Measurements from ENCODE around the gene FAM81B. TPM values are rescaled to one million over a fixed set of nuclear protein-coding genes. Genes with fewer than 3 reads are reported as not detected.

Gene FAM81B
- polyA plus RNA-seq, 3 donors: not detected

DNA sequence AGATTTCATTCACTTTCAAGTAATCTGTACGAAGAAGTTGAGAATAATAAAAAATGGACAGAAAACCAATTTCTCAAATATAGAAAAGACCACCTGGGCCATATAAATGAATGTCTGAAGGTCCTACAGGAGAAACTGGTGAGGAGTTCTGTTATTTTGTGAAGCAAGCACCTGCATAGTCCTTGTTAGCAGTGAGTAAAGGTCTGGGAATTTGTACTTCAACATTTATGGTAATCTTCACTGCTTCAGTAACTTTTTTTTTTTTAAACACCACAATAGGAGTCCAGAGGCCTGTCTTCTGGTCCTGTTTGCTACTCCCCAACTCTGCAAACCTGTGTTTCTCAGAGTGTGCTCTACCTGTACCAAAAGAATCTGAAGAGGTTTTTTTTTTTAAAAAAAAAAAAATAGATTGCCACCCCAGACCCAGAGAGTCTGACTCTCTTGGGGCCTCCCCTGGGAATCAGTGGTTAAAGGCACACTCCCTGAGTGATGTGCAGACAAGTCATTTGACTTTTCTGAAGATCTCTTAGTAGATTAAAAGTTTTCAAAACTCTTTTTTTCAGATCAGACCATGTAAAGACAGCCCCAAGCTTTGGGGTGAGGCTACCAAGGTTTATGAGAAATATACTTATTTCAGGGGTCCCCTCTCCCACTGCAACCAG lies 55.5 kb downstream of the FAM81B start:
- H3K9me3 Mint-ChIP-seq: peaks cover 0 to 2% (median 0%) of the 10 kb centered on the region in 7 donors
- intact Hi-C loops (cut with micrococcal nuclease): no loop called here
- no peaks in the 10 kb centered on the region for H3K36me3 Mint-ChIP-seq
- no peak for DNase-seq
- H3K4me3 Mint-ChIP-seq: no peak overlapping the region
- H3K4me1 ChIP-seq (ENCODE audit: control insufficient read depth in 1 of 2, insufficient read depth in 2 of 2, low read length in 2 of 2): no peaks in the 10 kb centered on the region
- H3K36me3 ChIP-seq (replicated peaks in 1 of 2; ENCODE audit: control insufficient read depth in 1 of 2, insufficient read depth in 2 of 2, low read length in 2 of 2): no peaks in the 10 kb centered on the region
- TF ChIP-seq, protein P1, sequence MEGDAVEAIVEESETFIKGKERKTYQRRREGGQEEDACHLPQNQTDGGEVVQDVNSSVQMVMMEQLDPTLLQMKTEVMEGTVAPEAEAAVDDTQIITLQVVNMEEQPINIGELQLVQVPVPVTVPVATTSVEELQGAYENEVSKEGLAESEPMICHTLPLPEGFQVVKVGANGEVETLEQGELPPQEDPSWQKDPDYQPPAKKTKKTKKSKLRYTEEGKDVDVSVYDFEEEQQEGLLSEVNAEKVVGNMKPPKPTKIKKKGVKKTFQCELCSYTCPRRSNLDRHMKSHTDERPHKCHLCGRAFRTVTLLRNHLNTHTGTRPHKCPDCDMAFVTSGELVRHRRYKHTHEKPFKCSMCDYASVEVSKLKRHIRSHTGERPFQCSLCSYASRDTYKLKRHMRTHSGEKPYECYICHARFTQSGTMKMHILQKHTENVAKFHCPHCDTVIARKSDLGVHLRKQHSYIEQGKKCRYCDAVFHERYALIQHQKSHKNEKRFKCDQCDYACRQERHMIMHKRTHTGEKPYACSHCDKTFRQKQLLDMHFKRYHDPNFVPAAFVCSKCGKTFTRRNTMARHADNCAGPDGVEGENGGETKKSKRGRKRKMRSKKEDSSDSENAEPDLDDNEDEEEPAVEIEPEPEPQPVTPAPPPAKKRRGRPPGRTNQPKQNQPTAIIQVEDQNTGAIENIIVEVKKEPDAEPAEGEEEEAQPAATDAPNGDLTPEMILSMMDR (IDR thresholded peaks at IDR 0.05): no peak
- no peaks in the 10 kb centered on the region for H3K79me2 ChIP-seq (ENCODE audit: insufficient read depth, low read length)
- peaks cover 0 to 2% of the 10 kb centered on the region in 2 donors for H3K27me3 ChIP-seq (ENCODE audit: control insufficient read depth in 2 of 2, insufficient read depth in 2 of 2, low read length in 2 of 2)
- no peaks in the 10 kb centered on the region for H3K4me1 Mint-ChIP-seq
- no peak overlapping the region for H3K4me2 ChIP-seq (replicated peaks; ENCODE audit: extremely low read depth, low read length, poor library complexity, severe bottlenecking)
- H3K27ac Mint-ChIP-seq: no peak overlapping the region
- H3K27ac ChIP-seq (ENCODE audit: low read depth in 1 of 2, low read length in 2 of 2): no peak overlapping the region
- H3K9ac ChIP-seq (ENCODE audit: insufficient read depth, low read length, poor library complexity, severe bottlenecking): no peak overlapping the region
- no peaks in the 10 kb centered on the region for H3K27me3 Mint-ChIP-seq (ENCODE audit: low read depth in 3 of 3)
- no peak overlapping the region for H2AFZ ChIP-seq (ENCODE audit: insufficient read depth, low read depth, low read length, poor library complexity, severe bottlenecking)
- WGBS (ENCODE audit: insufficient coverage): no CpG with 5 or more reads among the region's 1 CpG
- H4K20me1 ChIP-seq (ENCODE audit: insufficient read depth, low read length): no peaks in the 10 kb centered on the region
- no peak overlapping the region for H3K4me3 ChIP-seq (replicated peaks in 1 of 3; ENCODE audit: low read depth in 2 of 3, low read length in 3 of 3)
- no peaks in the 10 kb centered on the region for H3K9me3 ChIP-seq (replicated peaks in 1 of 2; ENCODE audit: control insufficient read depth in 1 of 2, insufficient read depth in 1 of 2, low read length in 2 of 2)

DNA sequence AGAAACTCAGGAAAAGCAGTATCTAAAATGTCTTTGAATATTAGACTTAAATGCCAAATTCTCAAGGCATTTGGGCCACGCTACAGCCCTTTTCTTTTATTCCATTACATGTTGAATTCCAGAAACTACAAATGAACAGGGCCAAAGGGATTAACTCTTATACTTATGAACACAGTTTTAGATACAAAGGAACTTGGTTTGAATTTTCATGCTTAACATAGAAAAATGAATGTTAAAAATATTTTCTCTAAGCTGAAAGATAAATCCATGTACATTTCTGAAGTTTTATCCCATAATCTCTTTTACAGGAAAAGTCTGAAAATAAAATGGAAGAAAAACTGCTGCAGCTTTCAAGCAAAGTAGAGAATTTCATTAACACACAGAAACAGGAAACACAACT lies 56.8 kb downstream of the FAM81B start:
- H4K20me1 ChIP-seq (ENCODE audit: insufficient read depth, low read length): no peaks in the 10 kb centered on the region
- Mint-ChIP-seq H3K4me1 (no peaks in the 10 kb centered on the region), H3K27ac (no peak overlapping the region), H3K9me3 (peaks cover 0 to 2% (median 0%) of the 10 kb centered on the region in 7 donors), H3K36me3 (no peaks in the 10 kb centered on the region), H3K4me3 (no peak overlapping the region), H3K27me3 (ENCODE audit: low read depth in 3 of 3) (no peaks in the 10 kb centered on the region)
- DNase-seq: no peak
- no peak overlapping the region for H3K4me2 ChIP-seq (replicated peaks; ENCODE audit: extremely low read depth, low read length, poor library complexity, severe bottlenecking)
- H3K9me3 ChIP-seq (replicated peaks in 1 of 2; ENCODE audit: control insufficient read depth in 1 of 2, insufficient read depth in 1 of 2, low read length in 2 of 2): no peaks in the 10 kb centered on the region
- H3K4me1 ChIP-seq (ENCODE audit: control insufficient read depth in 1 of 2, insufficient read depth in 2 of 2, low read length in 2 of 2): no peaks in the 10 kb centered on the region
- no peak overlapping the region for H3K9ac ChIP-seq (ENCODE audit: insufficient read depth, low read length, poor library complexity, severe bottlenecking)
- peaks cover 0 to 2% of the 10 kb centered on the region in 2 donors for H3K27me3 ChIP-seq (ENCODE audit: control insufficient read depth in 2 of 2, insufficient read depth in 2 of 2, low read length in 2 of 2)
- no CpG with 5 or more reads among the region's 1 CpG for WGBS (ENCODE audit: insufficient coverage)
- no peaks in the 10 kb centered on the region for H3K36me3 ChIP-seq (replicated peaks in 1 of 2; ENCODE audit: control insufficient read depth in 1 of 2, insufficient read depth in 2 of 2, low read length in 2 of 2)
- H2AFZ ChIP-seq (ENCODE audit: insufficient read depth, low read depth, low read length, poor library complexity, severe bottlenecking): no peak overlapping the region
- TF ChIP-seq, protein P1 (IDR thresholded peaks at IDR 0.05): no peak
- H3K27ac ChIP-seq (ENCODE audit: low read depth in 1 of 2, low read length in 2 of 2): no peak overlapping the region
- H3K4me3 ChIP-seq (replicated peaks in 1 of 3; ENCODE audit: low read depth in 2 of 3, low read length in 3 of 3): no peak overlapping the region
- H3K79me2 ChIP-seq (ENCODE audit: insufficient read depth, low read length): no peaks in the 10 kb centered on the region
- intact Hi-C loops (cut with micrococcal nuclease): no loop called here

All from CD14-positive monocyte (primary cell).